ENCODE results near the gene THAP4.
A peak's percentile ranks its signal among the peaks of the same experiment; 100 is the strongest.
"Not testable (repeated sequence)": the region's sequence is repeated elsewhere in the genome, so short reads cannot be mapped to it uniquely, and the experiment has no call there.

Gene THAP4

DNA sequence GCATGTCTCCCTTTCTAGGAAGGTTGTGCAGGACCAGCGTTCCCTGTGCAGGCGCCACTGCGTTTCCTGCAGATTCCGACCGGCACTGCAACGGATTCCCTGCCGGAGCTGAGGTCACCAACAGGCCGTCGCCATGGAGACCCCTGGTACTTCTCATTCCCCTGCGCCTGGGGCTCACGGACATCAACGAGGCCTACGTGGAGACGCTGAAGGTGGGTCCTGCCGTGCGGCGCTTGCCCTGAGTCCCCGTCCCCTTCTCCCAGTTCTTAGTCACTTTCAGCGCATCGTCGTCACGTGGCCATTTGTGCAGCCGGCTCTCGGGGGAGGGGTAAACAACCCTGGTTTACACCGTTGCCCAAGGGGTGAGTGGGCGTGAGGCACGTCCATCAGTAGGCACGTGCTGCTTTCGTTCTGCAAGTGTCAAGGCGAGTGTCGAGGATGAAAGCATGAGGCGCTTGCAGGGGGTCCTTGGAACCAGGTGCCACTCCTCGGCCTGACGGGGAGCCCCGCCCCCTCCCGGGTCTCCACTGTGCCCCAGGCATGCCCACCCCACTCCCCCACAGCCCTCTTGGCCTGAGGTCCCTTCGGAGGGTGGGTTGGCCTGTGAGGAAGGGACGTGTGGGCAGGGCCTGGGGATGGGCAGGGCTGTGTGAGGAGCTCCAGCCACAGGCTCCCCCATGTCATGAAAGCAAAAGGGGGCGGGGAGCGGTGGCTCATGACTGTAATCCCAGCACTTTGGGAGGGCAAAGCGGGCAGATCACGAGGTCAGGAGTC is 29.9 kb upstream of the THAP4 start:
- TF ChIP-seq, protein P1, sequence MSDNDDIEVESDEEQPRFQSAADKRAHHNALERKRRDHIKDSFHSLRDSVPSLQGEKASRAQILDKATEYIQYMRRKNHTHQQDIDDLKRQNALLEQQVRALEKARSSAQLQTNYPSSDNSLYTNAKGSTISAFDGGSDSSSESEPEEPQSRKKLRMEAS (IDR thresholded peaks at IDR 0.05; ENCODE audit: low read depth, low read length): no peak
- TF ChIP-seq POLR2A (IDR thresholded peaks at IDR 0.05; ENCODE audit: extremely low read depth, insufficient read length) (no peak), MYC (IDR thresholded peaks at IDR 0.05; ENCODE audit: low read depth, low read length) (no peak)
- TF ChIP-seq, protein P2, sequence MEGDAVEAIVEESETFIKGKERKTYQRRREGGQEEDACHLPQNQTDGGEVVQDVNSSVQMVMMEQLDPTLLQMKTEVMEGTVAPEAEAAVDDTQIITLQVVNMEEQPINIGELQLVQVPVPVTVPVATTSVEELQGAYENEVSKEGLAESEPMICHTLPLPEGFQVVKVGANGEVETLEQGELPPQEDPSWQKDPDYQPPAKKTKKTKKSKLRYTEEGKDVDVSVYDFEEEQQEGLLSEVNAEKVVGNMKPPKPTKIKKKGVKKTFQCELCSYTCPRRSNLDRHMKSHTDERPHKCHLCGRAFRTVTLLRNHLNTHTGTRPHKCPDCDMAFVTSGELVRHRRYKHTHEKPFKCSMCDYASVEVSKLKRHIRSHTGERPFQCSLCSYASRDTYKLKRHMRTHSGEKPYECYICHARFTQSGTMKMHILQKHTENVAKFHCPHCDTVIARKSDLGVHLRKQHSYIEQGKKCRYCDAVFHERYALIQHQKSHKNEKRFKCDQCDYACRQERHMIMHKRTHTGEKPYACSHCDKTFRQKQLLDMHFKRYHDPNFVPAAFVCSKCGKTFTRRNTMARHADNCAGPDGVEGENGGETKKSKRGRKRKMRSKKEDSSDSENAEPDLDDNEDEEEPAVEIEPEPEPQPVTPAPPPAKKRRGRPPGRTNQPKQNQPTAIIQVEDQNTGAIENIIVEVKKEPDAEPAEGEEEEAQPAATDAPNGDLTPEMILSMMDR (IDR thresholded peaks at IDR 0.05; ENCODE audit: low read depth, low read length): no peak
- no peak for DNase-seq (ENCODE audit: low read depth)
- H3K4me3 ChIP-seq (ENCODE audit: low read depth, low read length): no peak overlapping the region

DNA sequence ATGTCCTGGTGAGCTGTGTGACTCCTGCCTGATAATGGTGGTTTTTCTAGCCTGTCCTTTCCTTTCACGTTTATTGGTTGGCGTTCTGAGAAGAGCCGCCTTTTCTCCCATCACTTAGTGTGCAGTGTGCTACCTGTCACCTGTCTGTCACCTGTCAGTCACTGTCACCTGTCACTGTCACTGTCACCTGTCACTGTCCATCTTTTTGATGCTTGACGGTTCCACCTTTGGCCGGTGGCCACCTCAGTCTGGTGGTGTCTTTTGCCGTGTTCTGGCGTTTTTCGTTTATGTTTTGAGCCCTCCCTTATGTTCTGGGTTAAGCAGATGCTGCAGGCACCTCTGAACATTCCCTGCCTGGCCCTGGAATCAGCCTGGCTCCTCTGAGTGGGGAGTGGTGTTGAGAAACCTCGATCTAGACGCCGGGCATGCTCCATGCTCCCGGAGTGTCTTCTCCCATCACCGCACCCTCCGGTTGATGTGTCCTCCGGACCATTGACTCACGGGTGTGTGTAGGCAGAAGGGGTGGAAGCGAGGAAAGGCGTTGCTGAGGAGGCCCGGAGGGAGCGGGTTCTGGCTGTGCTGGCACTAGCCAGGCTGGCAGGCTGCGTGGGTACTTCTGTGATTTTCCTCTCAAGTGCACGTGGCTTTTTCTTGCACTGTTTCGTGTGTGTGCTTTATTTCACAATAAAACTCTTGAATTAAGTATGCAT is 28.9 kb upstream of the THAP4 start:
- DNase-seq (ENCODE audit: low read depth): no peak
- peak overlapping the region; percentile 12 for H3K4me3 ChIP-seq (ENCODE audit: low read depth, low read length)
- TF ChIP-seq MYC (IDR thresholded peaks at IDR 0.05; ENCODE audit: low read depth, low read length) (no peak), POLR2A (IDR thresholded peaks at IDR 0.05; ENCODE audit: extremely low read depth, insufficient read length) (no peak)
- TF ChIP-seq, protein P2 (IDR thresholded peaks at IDR 0.05; ENCODE audit: low read depth, low read length): no peak
- TF ChIP-seq, protein P1 (IDR thresholded peaks at IDR 0.05; ENCODE audit: low read depth, low read length): no peak

- H3K4me3 ChIP-seq (ENCODE audit: low read depth, low read length); DNase-seq (ENCODE audit: low read depth): not testable (repeated sequence)
Measured at GRCh38 chr2:241662731-241663130, 25.8 kb upstream of the THAP4 start.

DNA sequence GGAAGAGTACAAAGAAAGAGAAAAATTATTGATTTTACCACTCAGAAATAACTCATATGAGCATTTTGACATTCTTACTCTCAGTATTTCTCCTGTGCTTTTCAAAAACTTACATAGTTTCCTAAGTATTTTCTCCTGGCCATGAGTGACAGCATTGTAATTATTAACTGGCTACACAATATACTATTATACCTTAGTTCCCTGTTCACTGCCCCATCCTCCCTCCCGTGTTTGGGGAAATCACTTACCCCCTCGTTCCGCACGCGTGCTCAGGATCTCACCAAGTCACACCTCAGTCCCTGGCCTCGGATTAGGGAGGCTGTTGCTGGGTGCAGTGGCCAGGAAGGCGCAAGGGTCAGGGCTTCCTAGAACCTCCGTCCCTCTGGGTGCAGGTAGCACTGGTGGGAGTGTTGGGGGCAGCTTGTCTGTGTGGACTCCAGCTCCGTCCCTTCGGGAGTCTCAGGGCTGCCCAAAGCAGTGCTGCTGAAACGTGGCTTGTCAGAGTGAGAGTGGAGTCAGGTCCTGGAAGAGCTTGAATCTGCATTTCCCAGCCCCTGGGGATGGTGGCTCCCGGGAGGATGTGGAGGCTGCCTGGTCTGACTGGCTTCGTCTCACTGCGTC is 23.7 kb upstream of the THAP4 start:
- TF ChIP-seq, protein P2 (IDR thresholded peaks at IDR 0.05; ENCODE audit: low read depth, low read length): no peak
- TF ChIP-seq, protein P1 (IDR thresholded peaks at IDR 0.05; ENCODE audit: low read depth, low read length): no peak
- TF ChIP-seq MYC (IDR thresholded peaks at IDR 0.05; ENCODE audit: low read depth, low read length): no peak
- TF ChIP-seq POLR2A (IDR thresholded peaks at IDR 0.05; ENCODE audit: extremely low read depth, insufficient read length): no peak

GRCh38 chr2:241659150-241659739 is 22.3 kb upstream of the THAP4 start:
- peak; percentile 74 for DNase-seq (ENCODE audit: low read depth)
- no peak overlapping the region for H3K4me3 ChIP-seq (ENCODE audit: low read depth, low read length)
- TF ChIP-seq, protein P2 (IDR thresholded peaks at IDR 0.05; ENCODE audit: low read depth, low read length): peak; percentile 66
- no peak for TF ChIP-seq POLR2A (IDR thresholded peaks at IDR 0.05; ENCODE audit: extremely low read depth, insufficient read length)

More for the DNA sequence above, 23.7 kb upstream of the THAP4 start:
- no peak overlapping the region for H3K4me3 ChIP-seq (ENCODE audit: low read depth, low read length)
- DNase-seq (ENCODE audit: low read depth): no peak

- no peak for DNase-seq (ENCODE audit: low read depth)
- TF ChIP-seq, protein P1 (IDR thresholded peaks at IDR 0.05; ENCODE audit: low read depth, low read length): no peak
- TF ChIP-seq POLR2A (IDR thresholded peaks at IDR 0.05; ENCODE audit: extremely low read depth, insufficient read length) (no peak), MYC (IDR thresholded peaks at IDR 0.05; ENCODE audit: low read depth, low read length) (no peak)
- TF ChIP-seq, protein P2 (IDR thresholded peaks at IDR 0.05; ENCODE audit: low read depth, low read length): no peak
- no peak overlapping the region for H3K4me3 ChIP-seq (ENCODE audit: low read depth, low read length)
Measured at GRCh38 chr2:241658296-241658695, 21.3 kb upstream of the THAP4 start.

All from NB4 (cell line).